Naive thymus-derived CD8-positive, alpha-beta T cell (primary cell): ENCODE results near the gene ACTL8. TPM values are rescaled to one million over a fixed set of nuclear protein-coding genes. Genes with fewer than 3 reads are reported as not detected.

ENCODE experiments used
- ATAC-seq, 2 donors: fragments of 150-1000 bp; cut with Tn5 transposase in 1 of 2; sonication (Bioruptor Pico), chemical (Tn5 transposase) in 1 of 2; 1 replicate in 1 of 2; 2 replicates in 1 of 2; pipeline ENCODE4 v1.10.0; 2021; ENCODE audit warnings: mild to moderate bottlenecking in 2 of 2, moderate library complexity in 2 of 2
- POLR2A ChIA-PET: fragments of 350-600 bp; sonication (Branson Sonifier 250); formaldehyde crosslinking; loops from one replicate; lab custom pipeline; 2021; ENCODE audit warnings: antibody characterized with exemption; lab: Charles Lee
- DNase-seq, 10 donors: peaks; one replicate each; pipeline versions ENCODE4 v3.0.0 to v3.0.0-alpha.2; 2020 to 2022
- H3K27ac Mint-ChIP-seq, 10 donors: one replicate each; pipeline ENCODE4 v1.8.0; 2020 to 2022; ENCODE audit warnings: mild to moderate bottlenecking in 10 of 10, mixed read lengths in 10 of 10, moderate library complexity in 4 of 10, inconsistent platforms in 1 of 10
- H3K27me3 Mint-ChIP-seq, 5 donors: one replicate each; pipeline ENCODE4 v1.8.0; 2021 to 2022; ENCODE audit warnings: mixed read lengths in 5 of 5
- H3K36me3 Mint-ChIP-seq, 3 donors: one replicate each; pipeline ENCODE4 v1.8.0; 2020 to 2022; ENCODE audit warnings: mixed read lengths in 3 of 3, mild to moderate bottlenecking in 2 of 3, inconsistent platforms in 1 of 3
- H3K4me1 Mint-ChIP-seq, 4 donors: one replicate each; pipeline ENCODE4 v1.8.0; 2021 to 2022; ENCODE audit warnings: mixed read lengths in 4 of 4
- H3K4me3 Mint-ChIP-seq, 10 donors: one replicate each; pipeline ENCODE4 v1.8.0; 2020 to 2022; ENCODE audit warnings: mild to moderate bottlenecking in 10 of 10, mixed read lengths in 10 of 10, moderate library complexity in 6 of 10, inconsistent platforms in 1 of 10
- H3K9me3 Mint-ChIP-seq, 9 donors: one replicate each; pipeline ENCODE4 v1.8.0; 2020 to 2022; ENCODE audit warnings: mixed read lengths in 9 of 9, mild to moderate bottlenecking in 3 of 9, inconsistent platforms in 1 of 9, moderate library complexity in 1 of 9
- polyA plus RNA-seq, 3 donors: library from polyadenylated mRNA; unstranded; fragments of 300-500 nt; fragmentation: Illumina TruSeq; gene quantifications; one replicate each; pipeline ENCODE4 v1.2.3, GENCODE V29; 2021
- total RNA-seq, 8 experiments: library from RNA in 2 of 8; stranded (reverse) in 2 of 8; gene quantifications; one replicate each; pipeline ENCODE4 v1.2.3 and lab custom pipeline; 2021 to 2026

The ACTL8 gene
- total and polyA plus RNA-seq, 5 experiments from 2014 or later, result not detected

DNA sequence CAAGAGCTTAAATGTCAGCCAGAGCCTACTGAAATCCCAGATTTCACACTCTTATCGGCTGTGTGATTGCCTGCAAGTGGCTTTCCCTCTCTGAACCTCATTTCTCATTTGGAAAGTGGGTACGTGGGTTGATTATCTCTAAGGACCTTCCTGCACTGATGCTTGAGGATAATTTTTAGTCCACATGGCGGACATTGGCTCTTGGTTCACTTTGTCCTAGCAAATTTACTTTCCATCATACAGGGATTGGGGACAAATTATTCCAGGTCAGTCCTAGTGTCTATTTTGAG, 111.6 kb downstream of the ACTL8 start:
- no peak overlapping the region for H3K4me3 Mint-ChIP-seq
- POLR2A ChIA-PET, result no interaction called here

DNA sequence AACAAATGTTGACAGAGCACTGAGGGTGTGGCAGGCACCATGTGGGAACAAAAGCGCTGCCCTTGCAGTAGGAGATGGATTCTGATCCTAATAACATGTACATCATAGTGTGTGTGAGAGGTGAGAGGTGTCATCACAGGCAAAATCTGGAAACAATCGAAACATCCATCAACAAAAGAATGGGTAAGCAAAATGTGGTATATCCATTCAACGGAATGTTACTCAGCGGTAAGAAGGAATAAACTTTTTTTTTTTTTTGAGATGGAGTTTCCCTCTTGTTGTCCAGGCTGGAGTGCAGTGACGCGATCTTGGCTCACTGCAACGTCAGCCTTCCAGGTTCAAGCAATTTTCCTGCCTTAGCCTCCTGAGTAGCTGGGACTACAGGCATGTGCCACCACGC, 112.3 kb downstream of the ACTL8 start:
- peaks cover 0 to 12% (median 0%) of the 10 kb centered on the region in 3 donors for H3K36me3 Mint-ChIP-seq
- ATAC-seq (no peak), DNase-seq (no peak)
- no peak overlapping the region for H3K4me3 Mint-ChIP-seq
- peaks cover 0 to 14% (median 8%) of the 10 kb centered on the region in 9 donors for H3K9me3 Mint-ChIP-seq
- POLR2A ChIA-PET, result no interaction called here
- peaks cover 0 to 8% (median 4%) of the 10 kb centered on the region in 5 donors for H3K27me3 Mint-ChIP-seq
- no peaks in the 10 kb centered on the region for H3K4me1 Mint-ChIP-seq
- no peak overlapping the region for H3K27ac Mint-ChIP-seq

More for the DNA sequence above, 111.6 kb downstream of the ACTL8 start:
- DNase-seq (no peak), ATAC-seq (no peak)
- Mint-ChIP-seq H3K36me3 (peaks cover 0 to 12% (median 0%) of the 10 kb centered on the region in 3 donors), H3K9me3 (peaks cover 0 to 14% (median 7%) of the 10 kb centered on the region in 9 donors), H3K4me1 (peaks cover 0 to under 1% (median 0%) of the 10 kb centered on the region in 4 donors), H3K27ac (no peak overlapping the region), H3K27me3 (peaks cover 0 to 11% (median 8%) of the 10 kb centered on the region in 5 donors)

DNA sequence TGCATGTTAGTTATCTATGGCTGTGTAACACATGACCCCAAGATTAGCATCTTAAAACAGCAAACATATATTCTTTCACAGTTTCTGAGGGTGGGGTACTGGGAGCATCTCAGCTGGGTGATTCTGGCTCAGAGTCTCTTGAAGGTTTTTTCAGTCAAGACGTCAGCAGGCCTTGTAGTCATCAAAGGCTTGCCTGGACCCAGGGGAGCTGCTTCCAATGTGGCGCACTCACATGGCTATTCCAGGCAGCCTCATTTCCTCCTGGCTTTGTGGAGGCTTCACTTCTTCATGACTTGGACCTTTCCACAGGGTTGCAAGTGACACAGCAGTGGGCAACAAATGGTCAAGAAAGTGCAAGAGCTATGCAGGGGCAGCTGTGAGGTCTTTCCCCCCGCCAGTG, 114.7 kb downstream of the ACTL8 start:
- no peak for DNase-seq
- no peak overlapping the region for H3K4me3 Mint-ChIP-seq
- POLR2A ChIA-PET, result no interaction called here
- peaks cover 0 to 14% (median 8%) of the 10 kb centered on the region in 9 donors for H3K9me3 Mint-ChIP-seq
- ATAC-seq, result no peak
- no peaks in the 10 kb centered on the region for H3K4me1 Mint-ChIP-seq
- peaks cover 0 to 12% (median 0%) of the 10 kb centered on the region in 3 donors for H3K36me3 Mint-ChIP-seq
- no peak overlapping the region for H3K27ac Mint-ChIP-seq
- peaks cover 0 to 8% (median 6%) of the 10 kb centered on the region in 5 donors for H3K27me3 Mint-ChIP-seq

DNA sequence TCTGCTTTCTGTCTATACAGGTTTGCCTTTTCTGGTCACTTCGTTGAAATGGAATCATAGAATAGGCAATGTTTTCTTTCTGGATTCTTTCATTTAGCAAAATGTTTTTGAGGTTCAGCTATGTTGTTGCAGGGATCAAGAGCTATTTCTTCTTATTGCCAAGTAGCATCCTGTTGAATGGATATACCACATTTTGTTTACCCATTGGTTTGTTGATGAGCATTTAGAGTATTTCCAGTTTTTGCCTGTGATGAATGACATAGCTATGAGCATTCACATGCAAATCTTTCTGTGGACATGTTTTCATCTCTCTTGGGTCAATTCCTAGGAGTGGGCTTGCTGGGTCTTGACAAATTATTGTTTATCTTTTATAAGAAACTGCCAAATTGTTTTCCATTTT, 115.5 kb downstream of the ACTL8 start:
- DNase-seq (no peak), ATAC-seq (no peak)
- Mint-ChIP-seq H3K36me3 (peaks cover 0 to 12% (median 0%) of the 10 kb centered on the region in 3 donors), H3K27me3 (peaks cover 0 to 11% (median 6%) of the 10 kb centered on the region in 5 donors), H3K27ac (no peak overlapping the region), H3K4me3 (no peak overlapping the region), H3K9me3 (peaks cover 0 to 14% (median 8%) of the 10 kb centered on the region in 9 donors), H3K4me1 (peaks cover 0 to 2% (median 0%) of the 10 kb centered on the region in 4 donors)
- POLR2A ChIA-PET, result no interaction called here

DNA sequence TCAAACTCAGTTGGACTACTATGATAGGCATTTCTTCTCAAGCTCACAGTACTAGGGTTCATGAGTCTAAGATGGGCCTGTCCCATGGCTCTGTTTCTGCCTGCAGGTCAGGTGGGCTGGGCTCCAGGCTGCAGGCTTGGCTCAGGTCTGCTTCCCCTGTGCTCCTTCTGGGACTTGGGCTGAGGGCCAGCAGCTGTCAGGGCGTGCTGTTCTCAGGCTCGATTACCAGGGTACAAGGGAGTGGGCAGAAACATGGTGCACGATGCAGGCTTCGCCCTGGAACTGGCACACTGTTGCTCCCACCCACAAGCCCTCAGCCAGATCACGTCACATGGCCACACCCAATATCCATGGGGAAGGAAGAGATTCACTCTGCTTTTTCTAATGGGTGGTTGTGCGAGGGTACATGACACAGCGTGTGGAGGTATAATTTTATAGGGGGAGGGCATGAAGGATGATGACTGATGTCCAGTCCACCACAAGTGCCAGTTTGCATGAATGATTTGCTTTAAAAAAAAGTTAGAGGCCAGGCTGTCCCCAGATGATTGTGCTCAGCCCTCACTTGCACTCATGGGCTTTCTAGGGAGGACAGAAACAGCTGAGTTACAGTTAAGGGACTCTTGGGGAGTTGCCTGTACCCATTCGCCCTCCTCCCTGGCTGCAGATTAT, 118.0 kb downstream of the ACTL8 start:
- H3K27me3 Mint-ChIP-seq, result peaks cover 0 to 17% (median 11%) of the 10 kb centered on the region in 5 donors

DNA sequence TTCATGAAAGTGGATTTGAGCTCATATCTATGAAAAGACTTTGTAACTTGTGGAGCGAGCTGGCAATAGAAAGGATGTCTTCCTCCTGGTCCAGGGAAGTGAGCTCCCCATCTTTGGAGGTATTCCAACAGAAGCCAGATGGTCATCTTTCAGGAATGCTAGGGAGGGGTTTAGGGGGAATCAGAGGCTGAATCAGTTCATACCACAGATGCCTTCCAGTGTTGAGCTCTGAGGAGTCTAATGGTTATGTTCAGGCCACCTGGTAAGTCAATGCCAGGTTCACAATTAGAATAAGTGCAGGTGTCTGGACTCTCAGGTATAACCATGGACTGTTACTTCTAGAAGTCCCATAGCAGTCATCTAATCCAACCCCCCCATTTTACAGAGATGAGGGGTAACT, 119.1 kb downstream of the ACTL8 start:
- ATAC-seq, result no peak
- POLR2A ChIA-PET, result no interaction called here
- peaks cover 1 to 18% (median 8%) of the 10 kb centered on the region in 5 donors for H3K27me3 Mint-ChIP-seq
- peaks cover 0 to 2% (median 0%) of the 10 kb centered on the region in 4 donors for H3K4me1 Mint-ChIP-seq
- no peak for DNase-seq
- no peaks in the 10 kb centered on the region for H3K36me3 Mint-ChIP-seq
- H3K27ac Mint-ChIP-seq, result no peak overlapping the region
- H3K4me3 Mint-ChIP-seq, result no peak overlapping the region
- peaks cover 0 to 10% (median 1%) of the 10 kb centered on the region in 9 donors for H3K9me3 Mint-ChIP-seq

More for the DNA sequence above, 118.0 kb downstream of the ACTL8 start:
- no peak for DNase-seq
- Mint-ChIP-seq H3K9me3 (peaks cover 0 to 9% (median 4%) of the 10 kb centered on the region in 9 donors), H3K36me3 (peaks cover 0 to 5% (median 0%) of the 10 kb centered on the region in 3 donors), H3K4me3 (no peak overlapping the region), H3K27ac (no peak overlapping the region), H3K4me1 (peaks cover 0 to 2% (median 0%) of the 10 kb centered on the region in 4 donors)
- no peak for ATAC-seq
- POLR2A ChIA-PET, result no interaction called here

DNA sequence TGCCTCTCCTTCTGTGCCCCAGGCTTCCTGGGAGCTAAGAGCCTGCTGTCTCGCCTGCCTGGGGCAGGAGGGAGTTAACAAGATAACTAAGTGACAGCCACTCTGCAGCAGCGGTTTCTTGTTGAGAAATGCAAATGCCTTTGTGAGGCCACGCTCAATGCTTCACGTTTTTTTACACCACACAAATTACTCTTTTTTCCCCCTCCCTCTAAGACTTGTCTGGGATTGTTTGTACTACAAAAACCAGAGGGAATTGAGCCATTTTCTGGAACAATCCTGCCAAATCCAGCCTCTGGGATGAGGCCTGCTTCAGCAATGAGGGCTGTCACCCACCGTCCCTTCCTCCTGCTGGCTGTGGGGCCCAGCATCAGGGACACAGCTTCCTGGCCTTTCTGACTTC, 119.6 kb downstream of the ACTL8 start:
- POLR2A ChIA-PET, result no interaction called here
- peaks cover 0 to 11% (median 1%) of the 10 kb centered on the region in 9 donors for H3K9me3 Mint-ChIP-seq
- H3K36me3 Mint-ChIP-seq, result no peaks in the 10 kb centered on the region
- H3K4me3 Mint-ChIP-seq, result no peak overlapping the region
- H3K27me3 Mint-ChIP-seq, result peaks cover 1 to 23% (median 12%) of the 10 kb centered on the region in 5 donors
- no peak overlapping the region for H3K27ac Mint-ChIP-seq
- no peak for DNase-seq
- ATAC-seq, result no peak
- peaks cover 0 to 2% (median 0%) of the 10 kb centered on the region in 4 donors for H3K4me1 Mint-ChIP-seq

DNA sequence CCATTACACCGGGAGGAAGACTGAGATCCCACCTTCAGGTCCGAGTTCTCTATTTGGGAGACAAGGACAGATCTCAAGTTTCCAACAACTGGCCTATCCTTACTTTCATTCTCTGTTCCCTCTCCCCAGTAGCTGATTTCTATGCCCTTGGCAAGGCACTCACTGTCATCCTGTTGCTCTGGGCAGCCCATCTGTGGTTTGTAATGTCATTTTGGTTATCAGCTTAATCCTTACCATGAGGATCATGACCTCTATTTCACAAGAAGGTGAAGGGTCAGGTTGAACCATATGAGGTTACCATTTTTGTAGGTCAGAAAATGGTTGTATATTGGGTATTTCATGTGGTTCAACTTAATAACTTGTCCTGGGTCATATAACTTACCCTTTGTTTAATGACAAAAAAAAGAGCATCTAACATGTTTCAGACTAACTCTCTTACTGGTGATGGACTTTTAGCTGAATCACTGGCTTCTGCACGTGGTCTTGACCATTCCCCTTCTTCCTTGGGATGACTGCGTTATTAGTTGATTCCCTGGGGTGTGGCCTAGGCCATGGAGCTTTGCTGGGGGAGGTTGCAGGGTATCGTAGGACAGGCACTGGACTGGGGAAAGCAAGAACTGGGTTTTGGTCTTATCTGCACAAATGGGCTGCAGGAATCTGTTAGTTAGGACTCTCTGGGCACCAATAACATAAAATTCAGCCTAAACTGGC, 120.2 kb downstream of the ACTL8 start:
- Mint-ChIP-seq H3K4me3 (no peak overlapping the region), H3K9me3 (peaks cover 0 to 11% (median 1%) of the 10 kb centered on the region in 9 donors), H3K27ac (no peak overlapping the region), H3K27me3 (peaks cover 1 to 27% (median 14%) of the 10 kb centered on the region in 5 donors), H3K4me1 (peaks cover 0 to 2% (median 0%) of the 10 kb centered on the region in 4 donors), H3K36me3 (no peaks in the 10 kb centered on the region)
- POLR2A ChIA-PET, result no interaction called here
- DNase-seq (no peak), ATAC-seq (no peak)

DNA sequence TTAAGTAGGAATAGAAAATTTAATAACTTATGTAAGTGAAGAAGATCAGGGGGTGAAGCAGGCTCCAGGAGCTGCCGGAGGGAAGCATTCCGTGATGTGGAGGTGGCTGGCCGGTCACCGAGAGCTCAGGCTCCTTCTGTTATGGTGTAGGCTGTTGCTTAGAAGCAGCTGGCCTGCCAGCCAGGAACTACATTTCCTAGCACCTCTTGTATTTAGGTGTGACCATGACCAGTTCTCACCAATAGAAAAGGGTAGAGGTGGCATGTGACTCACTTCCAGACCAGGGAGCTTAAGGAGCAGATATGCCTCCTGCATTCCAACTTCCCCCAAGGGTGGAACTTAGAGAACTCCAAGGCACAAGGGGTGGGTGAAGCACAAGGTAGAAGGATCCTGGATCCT, 120.7 kb downstream of the ACTL8 start:
- Mint-ChIP-seq H3K4me1 (peaks cover 0 to 2% (median 0%) of the 10 kb centered on the region in 4 donors), H3K9me3 (peaks cover 0 to 8% (median 1%) of the 10 kb centered on the region in 9 donors), H3K4me3 (no peak overlapping the region), H3K27ac (no peak overlapping the region), H3K27me3 (peaks cover 1 to 27% (median 14%) of the 10 kb centered on the region in 5 donors), H3K36me3 (no peaks in the 10 kb centered on the region)
- DNase-seq (no peak), ATAC-seq (no peak)
- POLR2A ChIA-PET, result no interaction called here

Other genes with a start within 250 kb of the ACTL8 start
- under 1 TPM; 0.27 to 0.34 TPM for gene ARHGEF10L, start 215.6 kb upstream of the ACTL8 start, total RNA-seq
- not detected for gene ARHGEF10L, start 215.6 kb upstream of the ACTL8 start, polyA plus RNA-seq